ENCODE data around the gene RBBP8NL.
"Not testable (repeated sequence)": the region's sequence is repeated elsewhere in the genome, so short reads cannot be mapped to it uniquely, and the experiment has no call there.

Gene RBBP8NL

GRCh38 chr20:62441987-62442539, 14.7 kb upstream of the RBBP8NL start:
- DNase-seq (ENCODE audit: low spot score), result no peak

GRCh38 chr20:62439218-62439617, 11.9 kb upstream of the RBBP8NL start:
- no peak for DNase-seq (ENCODE audit: low spot score)

- DNase-seq (ENCODE audit: low spot score), result no peak
Observed at GRCh38 chr20:62437927-62438326, 10.6 kb upstream of the RBBP8NL start.

- DNase-seq (ENCODE audit: low spot score), result peak; percentile 61
Observed at GRCh38 chr20:62437496-62437895, 10.2 kb upstream of the RBBP8NL start.

GRCh38 chr20:62436692-62437091, 9.4 kb upstream of the RBBP8NL start:
- DNase-seq (ENCODE audit: low spot score), result no peak

- no peak for DNase-seq (ENCODE audit: low spot score)
Observed at GRCh38 chr20:62433658-62434497, 6.5 kb upstream of the RBBP8NL start.

GRCh38 chr20:62430866-62431447, 3.6 kb upstream of the RBBP8NL start:
- DNase-seq (ENCODE audit: low spot score), result no peak

GRCh38 chr20:62430311-62430853, 3.0 kb upstream of the RBBP8NL start:
- DNase-seq (ENCODE audit: low spot score), result no peak

- DNase-seq (ENCODE audit: low spot score), result no peak
Observed at GRCh38 chr20:62429455-62430310, 2.3 kb upstream of the RBBP8NL start.

- DNase-seq (ENCODE audit: low spot score), result no peak
Observed at GRCh38 chr20:62428396-62429295, 1.3 kb upstream of the RBBP8NL start.

GRCh38 chr20:62428002-62428372, 648 bp upstream of the RBBP8NL start:
- no peak for DNase-seq (ENCODE audit: low spot score)

GRCh38 chr20:62426699-62427131, 624 bp downstream of the RBBP8NL start:
- DNase-seq (ENCODE audit: low spot score), result no peak

GRCh38 chr20:62426059-62426348, 1.3 kb downstream of the RBBP8NL start:
- not testable (repeated sequence) for DNase-seq (ENCODE audit: low spot score)

- no peak for DNase-seq (ENCODE audit: low spot score)
Observed at GRCh38 chr20:62425281-62426058, 1.9 kb downstream of the RBBP8NL start.

GRCh38 chr20:62424249-62425107, 2.9 kb downstream of the RBBP8NL start:
- DNase-seq (ENCODE audit: low spot score), result no peak

GRCh38 chr20:62423326-62423706, 4.0 kb downstream of the RBBP8NL start:
- no peak for DNase-seq (ENCODE audit: low spot score)

GRCh38 chr20:62422636-62423325, 4.6 kb downstream of the RBBP8NL start:
- no peak for DNase-seq (ENCODE audit: low spot score)

- DNase-seq (ENCODE audit: low spot score), result no peak
Observed at GRCh38 chr20:62421716-62421990, 5.7 kb downstream of the RBBP8NL start.
